ENCODE results near the gene SHMT2.

GRCh38 chr12:57210461-57210860, 19.1 kb upstream of the SHMT2 start:
- no peak for TF ChIP-seq EP300 (IDR thresholded peaks at IDR 0.05)
- TF ChIP-seq, protein P1, sequence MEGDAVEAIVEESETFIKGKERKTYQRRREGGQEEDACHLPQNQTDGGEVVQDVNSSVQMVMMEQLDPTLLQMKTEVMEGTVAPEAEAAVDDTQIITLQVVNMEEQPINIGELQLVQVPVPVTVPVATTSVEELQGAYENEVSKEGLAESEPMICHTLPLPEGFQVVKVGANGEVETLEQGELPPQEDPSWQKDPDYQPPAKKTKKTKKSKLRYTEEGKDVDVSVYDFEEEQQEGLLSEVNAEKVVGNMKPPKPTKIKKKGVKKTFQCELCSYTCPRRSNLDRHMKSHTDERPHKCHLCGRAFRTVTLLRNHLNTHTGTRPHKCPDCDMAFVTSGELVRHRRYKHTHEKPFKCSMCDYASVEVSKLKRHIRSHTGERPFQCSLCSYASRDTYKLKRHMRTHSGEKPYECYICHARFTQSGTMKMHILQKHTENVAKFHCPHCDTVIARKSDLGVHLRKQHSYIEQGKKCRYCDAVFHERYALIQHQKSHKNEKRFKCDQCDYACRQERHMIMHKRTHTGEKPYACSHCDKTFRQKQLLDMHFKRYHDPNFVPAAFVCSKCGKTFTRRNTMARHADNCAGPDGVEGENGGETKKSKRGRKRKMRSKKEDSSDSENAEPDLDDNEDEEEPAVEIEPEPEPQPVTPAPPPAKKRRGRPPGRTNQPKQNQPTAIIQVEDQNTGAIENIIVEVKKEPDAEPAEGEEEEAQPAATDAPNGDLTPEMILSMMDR (IDR thresholded peaks at IDR 0.05): no peak

All from upper lobe of left lung (tissue), 4 donors.